Effector CD4-positive, alpha-beta T cell (primary cell): ENCODE data around the gene ZFP36.

ENCODE experiments used
- DNase-seq: peaks from one replicate; pipeline ENCODE4 v3.0.0-alpha.2; 2020

The ZFP36 gene

GRCh38 chr19:39384839-39385568 is 21.6 kb upstream of the ZFP36 start:
- no peak for DNase-seq

GRCh38 chr19:39385629-39386411 is 20.8 kb upstream of the ZFP36 start:
- DNase-seq = no peak

GRCh38 chr19:39386557-39386956 is 20.1 kb upstream of the ZFP36 start:
- DNase-seq = no peak

GRCh38 chr19:39388657-39389056 is 18.0 kb upstream of the ZFP36 start:
- DNase-seq = no peak

GRCh38 chr19:39389631-39390414 is 16.8 kb upstream of the ZFP36 start:
- no peak for DNase-seq

GRCh38 chr19:39390451-39390750 is 16.2 kb upstream of the ZFP36 start:
- peak; percentile 83 for DNase-seq

GRCh38 chr19:39390751-39391437 is 15.8 kb upstream of the ZFP36 start, which contains the start of the genes MED29 and PAF1:
Gene MED29, plus strand, starts transcription at chr19:39391378. Its CDS starts 45 bp downstream, at chr19:39391423.
Gene PAF1, minus strand, starts transcription at chr19:39391106. Its CDS starts 242 bp downstream, at chr19:39390864.
- DNase-seq = peak; percentile 93

- peak; percentile 93 for DNase-seq
Measured at GRCh38 chr19:39397360-39398296, 9.0 kb upstream of the ZFP36 start.

- peak; percentile 45 for DNase-seq
Measured at GRCh38 chr19:39398297-39398864, 8.3 kb upstream of the ZFP36 start.

- no peak for DNase-seq
Measured at GRCh38 chr19:39399668-39400050, 7.0 kb upstream of the ZFP36 start.

- DNase-seq = no peak
Measured at GRCh38 chr19:39400061-39400460, 6.6 kb upstream of the ZFP36 start.

- DNase-seq = no peak
Measured at GRCh38 chr19:39401070-39401548, 5.5 kb upstream of the ZFP36 start.

- DNase-seq = peak; percentile 87
Measured at GRCh38 chr19:39401549-39402345, 4.9 kb upstream of the ZFP36 start.

- peak; percentile 81 for DNase-seq
Measured at GRCh38 chr19:39402346-39403300, 4.0 kb upstream of the ZFP36 start.

GRCh38 chr19:39403331-39404312 is 3.0 kb upstream of the ZFP36 start:
- DNase-seq = peak; percentile 99

GRCh38 chr19:39405261-39405957 is 1.2 kb upstream of the ZFP36 start:
- DNase-seq = no peak
